DMS53 treated with DMSO at 0.1 percent for 48 hours (cell line): ENCODE data around the gene ZDHHC7.
"Not testable (repeated sequence)": the region's sequence is repeated elsewhere in the genome, so short reads cannot be mapped to it uniquely, and the experiment has no call there.

Experiments used
- DNase-seq: peaks from one replicate; lab custom pipeline; 2025; ENCODE audit not compliant: unreplicated experiment; lab: John Stamatoyannopoulos, UW

The ZDHHC7 gene

DNA sequence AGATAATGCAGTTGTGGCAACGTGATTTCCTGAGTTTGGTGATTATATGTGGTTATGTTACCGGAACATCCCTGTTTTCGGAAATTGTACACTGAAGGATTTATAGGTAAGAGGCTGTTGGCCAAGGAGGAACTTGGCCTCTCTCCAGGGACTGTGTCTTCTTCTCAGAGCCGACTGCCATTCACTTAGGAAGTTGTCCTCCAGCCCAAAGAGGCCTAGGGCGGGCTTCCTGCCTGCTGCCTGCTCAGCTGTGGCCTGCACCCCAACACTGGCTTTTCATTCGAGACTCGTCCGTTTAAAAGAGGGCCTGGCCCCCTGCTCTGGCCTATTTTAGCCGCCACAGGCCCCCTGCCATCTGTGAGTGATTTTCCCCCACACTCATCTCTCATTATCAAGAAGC lies 64.3 kb downstream of the ZDHHC7 start:
- DNase-seq, result no peak

DNA sequence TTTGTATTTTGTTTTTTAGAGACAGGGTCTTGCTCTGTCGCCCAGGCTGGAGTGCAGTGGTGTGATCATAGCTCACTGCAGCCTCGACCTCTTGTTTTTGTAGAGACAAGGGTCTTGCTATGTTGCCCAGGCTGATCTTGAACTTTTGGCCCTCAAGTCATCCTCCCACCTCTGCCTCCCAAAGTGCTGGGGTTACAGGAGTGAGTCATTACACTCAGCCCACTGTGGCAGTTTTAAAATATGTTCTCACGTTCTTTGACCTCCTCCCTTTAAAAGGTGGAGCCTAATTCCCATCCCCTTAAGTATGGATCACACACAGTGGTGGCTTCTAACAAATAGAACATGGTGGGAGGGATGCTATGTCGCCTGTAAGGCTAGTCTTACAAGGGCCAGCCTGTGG lies 67.7 kb downstream of the ZDHHC7 start:
- DNase-seq, result no peak

DNA sequence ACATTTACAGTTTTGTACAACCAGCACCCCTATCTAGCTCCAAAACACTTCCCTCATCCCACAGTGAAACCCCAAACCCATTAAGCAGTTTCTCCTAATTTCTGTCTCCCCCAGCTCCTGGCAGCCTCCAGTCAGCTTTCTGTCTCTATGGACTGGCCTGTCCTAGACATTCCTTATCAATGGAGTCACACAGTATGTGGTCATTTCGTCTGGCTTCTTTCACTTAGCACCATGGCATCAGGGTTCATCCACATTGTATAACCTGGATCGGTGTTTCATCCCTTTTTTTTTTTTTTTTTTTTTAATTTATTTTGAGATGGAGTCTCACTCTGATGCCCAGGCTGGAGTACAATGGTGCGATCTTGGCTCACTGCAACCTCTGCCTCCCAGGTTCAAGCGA lies 68.5 kb downstream of the ZDHHC7 start:
- DNase-seq, result no peak

DNA sequence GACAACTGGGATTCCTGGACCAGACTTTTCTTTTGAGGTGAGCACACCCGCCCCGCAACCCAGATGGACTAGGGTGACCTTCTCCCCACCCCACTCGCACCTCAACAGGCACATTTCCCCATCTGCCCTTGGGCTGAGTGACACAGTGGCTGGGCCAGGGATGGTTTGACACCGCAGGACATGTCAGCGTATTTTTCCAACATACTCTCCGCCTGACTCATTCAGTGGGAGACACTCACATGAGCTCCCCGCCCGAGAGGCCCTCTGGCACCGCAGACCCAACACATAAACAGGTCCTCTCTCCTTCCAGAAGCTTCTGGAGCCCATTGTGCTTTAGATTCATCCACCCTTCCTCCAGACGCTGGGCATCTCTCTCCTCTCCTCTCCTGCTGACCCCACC lies 69.4 kb downstream of the ZDHHC7 start:
- DNase-seq, result no peak

DNA sequence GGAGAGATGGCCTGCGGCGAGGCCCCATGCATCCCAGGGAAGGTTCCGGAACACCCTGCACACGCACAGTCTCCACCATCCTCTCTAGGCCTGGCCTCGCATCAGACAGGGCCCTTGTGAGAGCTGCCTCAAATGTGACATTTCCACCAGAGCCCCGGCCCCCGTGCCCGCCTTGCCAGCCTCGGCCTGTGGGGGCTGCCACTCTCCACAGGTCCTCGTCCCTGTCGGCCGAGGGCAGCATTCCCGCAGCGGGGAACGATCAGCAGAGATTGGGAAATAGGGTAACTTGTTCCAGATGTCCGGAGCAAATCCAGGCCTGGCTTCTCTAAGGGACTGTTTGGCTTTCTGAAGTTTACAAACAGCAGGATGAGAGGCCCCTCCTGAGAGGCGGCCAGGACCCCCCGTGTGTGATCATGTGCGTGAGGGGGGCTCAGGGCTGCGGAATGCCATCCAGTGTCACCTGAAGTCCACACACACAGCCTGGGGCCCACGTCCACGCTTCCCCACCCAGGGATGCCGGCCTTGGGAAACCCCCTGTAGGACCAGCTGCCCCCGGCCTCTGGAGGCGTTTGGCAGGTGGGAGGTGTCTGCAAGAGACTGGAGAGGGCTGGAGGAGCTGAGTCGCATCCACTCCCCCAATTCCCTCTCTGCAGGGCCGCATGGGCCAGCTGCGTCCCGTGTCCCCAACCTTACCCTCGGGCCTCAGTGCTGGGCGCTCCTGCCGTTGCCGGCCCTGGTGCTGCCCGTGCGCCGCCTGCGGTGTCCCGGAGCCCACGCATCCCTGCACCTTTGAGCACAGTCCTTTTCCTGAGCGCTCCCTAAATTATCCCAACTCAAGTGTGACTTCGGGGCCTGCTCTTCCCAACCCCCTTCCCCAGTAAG lies 70.4 kb downstream of the ZDHHC7 start:
- no peak for DNase-seq

DNA sequence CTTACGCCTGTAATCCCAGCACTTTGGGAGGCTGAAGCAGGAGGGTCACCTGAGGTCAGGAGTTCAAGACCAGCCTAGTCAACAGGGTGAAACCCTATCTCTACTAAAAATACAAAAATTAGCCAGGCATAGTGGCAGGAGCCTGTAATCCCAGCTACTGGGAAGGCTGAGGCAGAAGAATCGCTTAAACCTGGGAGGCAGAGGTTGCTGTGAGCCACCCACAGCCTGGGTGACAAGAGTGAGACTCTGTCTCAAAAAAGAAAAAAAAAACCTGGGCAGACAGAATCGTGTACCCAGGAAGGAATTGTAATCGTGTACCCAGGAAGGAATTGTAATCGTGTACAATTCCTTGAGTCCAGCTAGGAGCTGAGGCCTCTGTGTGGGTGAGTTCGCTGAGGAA lies 72.7 kb downstream of the ZDHHC7 start:
- DNase-seq, result not testable (repeated sequence)

DNA sequence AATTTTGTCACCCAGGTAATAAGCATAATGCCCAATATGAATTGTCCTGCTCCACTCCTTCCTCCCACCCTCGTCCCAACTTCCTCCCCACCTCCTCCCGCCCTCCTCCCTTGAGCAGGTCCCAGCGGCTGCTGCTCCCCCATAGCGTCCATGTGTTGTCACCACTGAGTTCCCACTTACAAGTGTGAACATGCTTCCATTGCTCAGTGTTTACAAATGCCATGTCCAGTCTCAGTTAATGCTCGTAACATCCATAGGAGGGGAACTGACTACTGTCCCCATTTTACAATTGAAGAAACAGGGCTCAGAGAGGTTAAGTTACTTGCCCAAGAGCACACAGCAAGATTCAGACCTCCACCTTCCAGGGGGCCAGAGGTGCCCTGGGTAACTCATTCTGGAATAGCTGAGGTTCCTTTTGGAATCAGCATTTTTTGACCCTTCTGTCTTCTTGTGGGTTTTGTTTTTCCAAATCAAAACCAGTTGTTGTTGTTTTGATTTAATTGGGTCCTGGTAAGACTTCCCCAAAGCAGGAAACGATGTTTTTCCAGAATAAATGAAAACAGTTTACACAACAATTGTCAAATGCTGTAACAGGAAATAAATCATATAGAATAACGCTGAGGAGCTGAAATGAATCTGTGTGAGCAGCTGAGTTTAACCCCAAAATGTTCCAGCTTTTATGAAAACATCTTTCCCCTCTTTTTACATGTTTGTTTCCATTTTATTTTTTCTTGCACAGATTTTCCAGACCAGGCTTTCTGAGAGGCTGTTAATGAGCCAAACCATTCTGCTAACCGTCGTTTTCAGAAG lies 73.9 kb downstream of the ZDHHC7 start:
- no peak for DNase-seq

DNA sequence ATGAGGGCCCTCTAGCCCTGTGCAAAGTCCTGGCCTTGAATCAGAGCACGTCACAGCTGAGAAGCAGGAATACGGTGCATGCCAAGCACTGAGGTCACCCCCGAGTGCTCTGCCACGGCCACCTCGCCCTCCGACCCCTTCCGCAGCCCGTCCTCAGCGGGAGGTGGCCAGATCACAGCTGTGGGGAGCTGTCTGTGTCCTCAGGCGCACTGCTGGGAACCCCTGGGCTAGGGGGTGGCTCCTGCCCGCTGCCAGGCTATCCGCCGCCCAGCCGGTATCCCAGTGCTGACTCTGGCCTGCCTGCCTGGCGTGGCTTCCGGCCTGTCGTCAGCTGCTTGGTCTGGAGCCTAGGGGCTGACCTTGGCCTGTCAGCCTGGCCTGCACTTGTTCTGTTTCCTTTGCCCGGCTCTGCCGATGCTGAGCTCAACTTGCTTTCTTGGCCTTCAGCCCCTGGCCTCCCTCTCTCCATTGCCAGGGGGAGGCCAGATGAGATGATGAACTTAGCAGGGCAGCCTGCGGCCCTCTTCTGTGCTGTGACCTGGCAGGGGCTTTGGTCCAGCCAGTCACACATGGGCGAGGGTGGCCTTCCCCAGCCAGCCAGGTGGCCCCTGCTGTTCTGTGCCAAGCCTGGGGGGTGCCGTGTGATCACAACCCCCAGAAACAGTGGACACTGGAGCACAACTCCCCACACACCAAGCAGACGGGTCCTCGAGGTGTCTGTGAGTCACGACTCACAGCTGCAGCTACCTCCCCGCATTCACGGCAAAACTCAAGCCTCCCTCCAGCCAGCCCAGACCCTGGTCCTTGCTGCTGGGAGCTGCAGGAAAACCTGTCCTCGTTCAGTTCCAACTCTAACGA lies 77.3 kb downstream of the ZDHHC7 start:
- no peak for DNase-seq

DNA sequence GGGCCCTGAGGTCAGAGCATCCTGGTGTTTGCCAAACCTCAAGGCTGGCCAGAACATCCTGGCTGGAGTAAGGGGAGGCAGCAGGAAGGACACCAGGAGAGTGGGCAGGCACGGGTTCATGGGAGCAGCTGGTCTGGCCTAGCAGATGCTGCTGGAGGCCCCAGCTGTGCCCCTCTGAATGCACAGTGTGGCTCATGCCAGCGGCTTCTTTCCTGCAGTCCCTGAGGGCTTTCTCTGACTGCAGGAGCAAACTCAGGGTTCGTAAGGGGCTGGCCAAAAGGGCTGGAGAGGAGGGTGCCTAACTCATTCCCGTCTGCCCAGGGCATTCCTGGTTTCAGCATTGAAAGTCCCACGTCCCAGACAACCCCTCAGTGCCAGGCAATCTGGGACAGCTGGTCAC lies 78.7 kb downstream of the ZDHHC7 start:
- no peak for DNase-seq

DNA sequence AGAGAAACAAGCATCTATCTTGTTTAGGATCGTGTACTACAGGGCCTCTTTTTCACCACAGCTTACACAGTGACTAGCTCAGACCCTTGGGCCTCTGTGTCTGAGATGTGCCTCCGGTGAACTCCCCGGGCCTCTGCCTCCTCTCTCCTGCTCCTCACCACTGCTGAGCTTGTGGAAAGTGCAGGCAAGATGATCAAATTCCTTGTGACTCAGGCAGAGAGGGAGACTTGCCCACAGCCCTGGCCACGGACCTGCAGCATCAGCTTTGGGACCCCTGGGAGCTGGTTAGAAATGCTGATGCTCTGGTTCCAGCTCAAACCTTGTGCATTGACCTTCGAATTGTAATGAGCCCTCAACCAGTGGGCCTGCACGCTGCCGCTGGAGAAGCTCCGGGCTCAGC lies 79.8 kb downstream of the ZDHHC7 start:
- DNase-seq, result no peak

DNA sequence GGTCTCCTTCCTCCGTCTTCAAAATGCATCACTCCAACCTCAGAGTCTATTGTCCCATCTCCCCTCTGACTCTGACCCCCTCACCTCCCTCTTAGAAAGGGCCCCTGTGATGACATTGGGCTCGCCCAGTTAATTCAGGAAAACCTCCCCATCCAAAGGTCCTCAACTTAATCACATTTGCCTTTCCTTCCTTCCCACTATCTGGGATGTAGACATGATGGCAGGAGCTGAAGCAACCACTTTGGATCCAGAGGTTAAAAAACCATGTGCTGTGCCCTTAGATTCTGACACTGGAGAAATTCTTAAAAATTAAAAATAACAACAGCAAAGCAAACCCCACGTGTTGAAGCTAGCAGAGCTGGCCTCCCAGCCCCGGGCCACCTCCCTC lies 80.2 kb downstream of the ZDHHC7 start:
- no peak for DNase-seq

DNA sequence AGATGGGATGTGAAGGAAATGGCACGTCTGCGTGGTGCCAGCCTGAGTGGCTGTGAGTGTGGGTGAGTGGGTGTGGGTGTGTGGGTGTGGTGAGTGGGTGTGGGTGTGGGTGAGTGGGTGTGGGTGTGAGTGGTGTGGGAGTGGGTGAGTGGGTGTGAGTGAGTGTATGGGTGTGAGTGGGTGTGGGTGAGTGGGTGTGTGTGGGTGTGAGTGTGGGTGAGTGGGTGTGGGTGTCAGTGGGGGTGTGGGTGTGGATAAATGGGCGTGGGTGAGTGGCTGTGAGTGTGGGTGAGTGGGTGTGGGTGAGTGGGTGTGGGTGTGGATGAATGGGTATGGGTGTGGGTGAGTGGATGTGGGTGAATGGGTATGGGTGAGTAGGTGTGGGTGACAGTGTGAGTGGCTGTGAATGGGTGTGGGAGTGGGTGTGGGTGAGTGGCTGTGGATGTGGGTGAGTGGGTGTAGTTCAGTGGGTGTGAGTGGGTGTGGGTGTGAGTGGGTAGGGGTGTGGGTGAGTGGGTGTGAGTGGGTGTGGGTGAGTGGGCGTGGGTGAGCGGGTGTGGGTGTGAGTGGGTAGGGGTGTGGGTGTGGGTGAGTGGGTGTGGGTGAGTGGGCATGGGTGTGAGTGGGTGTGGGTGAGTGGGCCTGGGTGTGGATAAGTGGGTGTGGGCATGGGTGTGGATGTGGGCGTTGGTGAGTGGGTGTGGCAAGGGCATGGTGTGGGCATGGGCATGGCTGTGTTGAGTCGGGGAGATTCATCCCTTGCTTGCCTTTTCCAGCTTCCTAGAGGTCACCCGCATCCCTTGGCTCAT lies 80.8 kb downstream of the ZDHHC7 start:
- DNase-seq, result no peak

DNA sequence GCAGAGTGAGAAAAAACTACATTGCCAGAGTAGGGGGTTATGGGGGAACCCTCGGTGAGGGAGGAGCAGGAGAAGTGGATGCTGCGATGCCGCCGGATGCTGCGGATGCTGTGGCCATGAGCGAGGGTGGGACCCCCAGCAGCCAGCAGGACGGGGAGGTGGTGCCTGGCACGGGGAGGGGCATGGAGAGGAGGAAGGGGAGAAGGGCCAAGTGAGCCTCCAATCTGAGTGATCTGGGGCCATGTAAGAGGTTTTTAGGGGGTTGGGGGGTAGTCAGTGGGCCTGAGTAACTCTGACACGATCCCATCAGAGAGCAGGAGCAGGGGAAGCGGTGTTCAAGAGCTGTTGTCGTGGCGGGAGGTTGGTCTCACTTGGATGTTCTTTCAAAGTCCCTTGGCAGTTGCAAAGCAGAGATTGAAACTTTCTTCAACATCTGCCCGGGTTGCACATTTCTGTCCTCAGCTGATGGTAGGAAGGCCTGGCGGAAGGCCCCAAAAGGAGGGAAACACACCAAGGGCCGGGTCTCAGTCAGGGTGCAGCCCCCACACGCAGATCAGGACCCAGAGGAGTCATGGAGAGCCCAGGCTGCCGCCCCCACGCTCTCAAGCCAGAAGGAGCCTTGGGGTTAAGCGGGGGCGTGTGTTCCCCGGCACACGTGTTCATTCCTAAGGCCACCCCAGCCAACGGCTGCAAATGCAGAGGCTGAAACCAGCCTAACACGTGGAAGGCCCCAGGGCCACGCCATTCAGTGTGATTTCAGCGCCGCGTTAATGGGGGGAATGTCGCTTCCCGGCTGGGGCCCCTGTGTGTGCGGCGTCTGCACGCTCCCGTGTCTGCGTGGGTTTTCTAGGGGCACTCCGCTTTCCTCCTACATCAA lies 81.7 kb downstream of the ZDHHC7 start:
- DNase-seq, result no peak

DNA sequence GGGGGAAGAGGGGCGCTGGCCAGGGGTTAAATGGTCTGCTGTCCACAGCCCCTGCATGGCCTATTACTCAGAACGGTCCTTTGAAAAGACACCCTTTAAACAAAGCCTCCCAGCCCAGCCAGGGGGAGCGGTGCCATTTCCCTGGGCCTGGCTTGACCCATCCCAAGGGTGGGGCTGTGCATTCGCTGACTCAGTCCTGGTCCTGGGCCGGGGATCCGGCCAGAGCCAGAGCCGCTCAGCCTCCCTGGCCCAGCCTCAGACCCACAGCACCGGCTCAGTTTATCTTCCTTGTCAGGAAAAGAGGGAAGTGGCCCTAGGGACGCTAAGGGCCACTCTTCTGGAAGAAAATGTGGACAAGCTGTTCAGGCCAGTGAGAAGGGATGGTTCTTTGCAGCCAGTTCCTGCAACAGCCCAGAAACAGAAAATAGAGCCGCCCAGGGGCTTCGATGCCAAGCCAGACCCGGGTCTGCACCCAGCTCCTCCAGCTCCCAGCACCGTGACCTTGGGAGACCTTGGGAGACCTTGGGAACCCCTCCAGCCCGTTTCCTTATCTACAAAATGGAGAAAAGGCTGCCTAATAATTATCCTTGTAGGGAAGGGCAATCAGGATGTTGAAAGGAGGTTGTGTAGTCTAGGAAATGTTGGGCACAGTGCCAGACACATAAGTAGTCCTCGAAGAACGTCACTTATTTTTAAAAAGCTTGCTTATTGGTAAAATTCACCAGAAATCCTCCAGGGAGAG lies 82.5 kb downstream of the ZDHHC7 start:
- DNase-seq, result no peak

DNA sequence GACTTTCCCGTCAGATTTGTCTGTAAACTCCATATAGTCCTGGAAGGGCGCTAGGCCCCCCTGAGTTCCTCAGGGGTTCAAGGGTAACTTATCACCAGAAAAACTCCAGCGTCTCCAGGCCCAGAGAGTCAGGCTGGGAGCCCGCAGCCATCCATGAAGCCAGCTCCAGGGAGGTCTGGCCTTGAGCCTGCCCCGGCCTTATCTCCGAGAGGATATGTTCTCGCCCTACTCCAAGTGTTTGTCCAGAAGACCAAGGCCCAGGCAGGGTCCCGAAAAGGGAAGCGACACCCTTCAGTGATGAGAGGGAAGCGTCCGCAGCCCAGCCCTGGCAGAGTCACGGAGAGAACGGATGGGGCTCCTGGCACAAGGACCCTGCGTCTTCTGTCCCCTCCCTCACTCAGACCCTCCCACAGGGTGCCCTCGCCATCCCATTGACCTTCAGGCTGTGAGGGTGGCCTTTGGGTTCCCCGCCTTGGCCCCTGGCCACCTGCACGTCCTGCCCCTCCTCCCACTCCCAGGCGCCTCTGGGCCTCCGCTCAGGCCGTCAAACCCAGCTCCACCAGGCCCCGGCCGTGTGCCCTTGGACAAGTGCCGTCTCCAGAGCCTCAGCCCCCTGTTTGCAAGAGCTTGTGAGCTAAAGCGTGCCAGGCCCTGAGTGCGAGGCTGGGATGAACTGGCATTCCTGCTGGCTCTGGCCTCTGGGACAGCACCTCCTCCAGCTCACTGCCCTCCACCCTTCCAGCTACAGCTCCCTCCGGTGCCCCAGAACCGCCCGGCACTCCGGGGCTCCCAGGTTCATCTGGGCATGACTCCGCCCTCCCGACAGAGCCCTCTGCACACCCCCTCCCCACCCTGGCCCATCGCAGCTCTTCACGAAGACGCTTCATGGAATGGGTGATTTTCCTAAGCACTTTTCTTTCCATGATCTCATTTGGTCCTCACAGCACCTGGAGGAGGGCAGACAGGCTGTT lies 83.4 kb downstream of the ZDHHC7 start:
- no peak for DNase-seq

DNA sequence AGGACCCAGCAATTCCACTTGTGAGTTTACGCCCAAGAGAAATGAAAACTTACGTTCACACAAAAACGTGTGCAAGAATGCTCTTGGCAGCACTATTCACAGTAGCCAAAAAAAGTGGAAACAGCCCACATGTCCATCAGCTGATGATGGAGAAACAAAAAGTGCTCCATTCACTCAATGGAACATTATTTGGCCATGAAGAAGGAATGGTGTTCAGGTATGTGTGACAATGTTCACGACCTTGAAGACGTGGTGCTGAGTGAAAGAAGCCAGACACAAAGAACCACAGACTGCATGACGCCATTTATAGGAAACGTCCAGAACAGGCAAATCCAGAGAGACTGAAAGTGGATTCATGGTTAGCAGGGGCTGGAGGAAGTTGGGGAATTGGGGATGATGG lies 84.9 kb downstream of the ZDHHC7 start:
- DNase-seq, result no peak

DNA sequence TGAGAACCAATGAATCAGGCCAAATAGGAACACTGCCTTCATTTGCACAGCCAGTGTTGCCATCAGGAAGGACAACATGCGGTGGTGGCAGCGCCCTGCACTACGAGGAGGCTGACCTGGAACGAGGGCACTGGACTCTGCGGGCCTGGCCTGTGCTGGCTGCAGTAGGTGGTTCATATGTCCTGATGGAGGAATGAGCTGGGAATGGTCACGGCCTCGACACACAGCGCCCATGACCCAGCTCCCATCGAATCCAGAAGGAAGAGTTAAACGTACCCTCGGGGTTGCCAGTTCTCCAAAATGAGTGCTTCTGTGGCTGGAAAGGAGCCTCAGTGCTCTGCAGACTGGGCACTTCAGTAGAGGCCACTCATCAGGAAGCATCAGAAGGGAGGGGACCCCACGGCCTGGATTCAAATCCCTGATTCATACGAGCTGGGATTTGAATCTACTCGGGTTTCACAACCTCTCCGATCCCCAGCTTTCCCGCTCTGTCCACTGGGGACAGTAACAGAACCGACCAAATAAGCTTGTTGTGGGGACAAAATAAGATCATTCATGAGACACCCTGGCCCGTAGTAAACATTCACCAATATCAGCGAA lies 85.5 kb downstream of the ZDHHC7 start:
- DNase-seq, result no peak
